Measurements from ENCODE around the gene FCRL3.

FCRL3 gene

DNA sequence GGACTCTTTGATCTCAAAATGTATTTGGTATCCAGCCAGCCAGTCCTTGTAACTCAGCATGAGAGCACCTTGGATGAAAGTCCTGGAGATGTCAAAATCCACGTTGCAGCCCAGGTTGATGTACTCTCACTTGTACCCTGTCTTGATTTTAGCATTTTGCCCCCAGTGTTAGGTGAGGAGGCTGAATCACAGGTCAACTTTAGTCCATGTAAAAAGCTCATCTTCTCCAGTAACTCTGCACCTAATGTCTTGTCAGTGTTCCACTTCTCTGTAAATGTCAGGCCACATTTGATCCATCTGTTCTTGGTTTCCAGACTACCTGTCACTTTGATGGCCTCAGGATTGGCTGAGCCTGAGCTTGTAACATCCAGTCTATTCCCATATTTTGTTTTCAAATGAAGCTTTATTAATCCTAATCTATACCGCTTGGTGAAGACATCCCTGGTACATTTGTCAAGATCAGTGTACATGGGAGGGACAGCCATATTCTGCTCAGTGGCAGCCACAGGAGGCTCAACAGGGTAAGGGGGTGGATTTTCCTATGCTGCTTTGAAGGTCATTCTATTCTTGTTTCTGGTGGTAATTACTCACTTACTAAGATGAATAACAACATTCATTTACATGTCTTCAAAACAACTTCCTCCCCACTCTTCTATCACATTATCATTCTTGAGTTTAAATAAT lies 24.1 kb upstream of the FCRL3 start:
- H3K4me3 ChIP-seq (ENCODE audit: low read depth, low read length) = no peak overlapping the region
- TF ChIP-seq CTCF (IDR thresholded peaks at IDR 0.05; ENCODE audit: low read depth, low read length) = no peak

- no peak for TF ChIP-seq CTCF (IDR thresholded peaks at IDR 0.05; ENCODE audit: low read depth, low read length)
- H3K4me3 ChIP-seq (ENCODE audit: low read depth, low read length) = no peak overlapping the region
Measured at GRCh38 chr1:157723157-157723556, 22.6 kb upstream of the FCRL3 start.

DNA sequence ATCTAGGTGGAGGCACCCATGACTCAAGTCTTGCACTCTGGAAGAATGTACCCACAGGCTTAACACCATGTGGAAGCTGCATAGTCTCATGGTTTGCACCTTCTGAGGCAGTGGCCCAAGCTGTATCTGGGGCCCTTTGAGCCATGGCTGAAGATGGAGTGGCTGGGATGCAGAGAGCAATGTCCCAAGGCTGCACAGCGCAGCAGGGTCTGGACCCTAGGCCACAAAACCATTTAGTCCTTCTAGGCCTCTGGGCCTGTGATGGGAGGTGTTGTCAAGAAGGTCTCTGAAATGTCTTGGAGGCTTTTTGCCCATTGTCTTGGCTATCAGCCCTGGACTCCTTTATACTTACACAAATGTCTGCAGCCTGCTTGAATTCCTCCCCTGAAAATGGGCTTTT lies 21.4 kb upstream of the FCRL3 start:
- no peak for TF ChIP-seq CTCF (IDR thresholded peaks at IDR 0.05; ENCODE audit: low read depth, low read length)
- H3K4me3 ChIP-seq (ENCODE audit: low read depth, low read length) = no peak overlapping the region

DNA sequence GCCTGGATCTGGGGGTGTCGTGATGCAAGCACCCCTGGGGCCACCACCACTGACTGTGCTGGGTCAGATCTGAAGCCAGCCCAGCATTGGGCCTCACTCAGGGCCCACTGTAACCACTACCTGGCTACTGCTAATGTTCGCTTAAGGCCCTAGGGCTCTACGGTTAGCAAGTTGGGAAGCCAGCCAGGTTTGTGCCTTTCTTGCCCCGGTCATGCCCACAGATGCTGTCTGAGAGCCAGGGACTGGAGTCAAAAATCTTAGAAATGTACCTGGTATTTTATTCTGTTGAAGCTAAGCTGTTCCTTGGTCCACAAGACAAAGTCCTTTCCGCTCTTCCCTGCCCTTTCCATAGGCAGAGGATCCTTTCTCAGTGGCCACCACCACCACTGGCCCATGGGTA lies 15.2 kb upstream of the FCRL3 start:
- H3K4me3 ChIP-seq (ENCODE audit: low read depth, low read length) = no peak overlapping the region
- no peak for TF ChIP-seq CTCF (IDR thresholded peaks at IDR 0.05; ENCODE audit: low read depth, low read length)

DNA sequence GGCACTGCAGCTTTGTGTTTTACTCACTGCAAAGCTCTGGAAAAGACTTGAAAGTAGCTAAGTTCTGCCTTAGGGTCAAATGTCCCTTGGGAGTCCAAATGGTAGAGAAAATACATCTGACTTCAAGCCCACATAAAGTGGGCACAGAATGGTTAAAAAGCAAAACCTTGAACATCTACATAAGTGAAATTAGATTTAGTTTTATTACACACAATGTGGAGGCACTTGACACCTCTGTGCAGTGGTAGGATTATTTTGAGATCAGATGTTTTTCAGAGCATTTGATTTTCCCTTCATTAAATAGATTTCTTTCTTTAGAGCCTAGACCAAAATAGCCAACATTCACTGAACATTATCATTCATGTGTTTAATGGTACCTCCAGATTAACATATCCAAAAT lies 11.2 kb upstream of the FCRL3 start:
- H3K4me3 ChIP-seq (ENCODE audit: low read depth, low read length) = no peak overlapping the region
- no peak for TF ChIP-seq CTCF (IDR thresholded peaks at IDR 0.05; ENCODE audit: low read depth, low read length)

DNA sequence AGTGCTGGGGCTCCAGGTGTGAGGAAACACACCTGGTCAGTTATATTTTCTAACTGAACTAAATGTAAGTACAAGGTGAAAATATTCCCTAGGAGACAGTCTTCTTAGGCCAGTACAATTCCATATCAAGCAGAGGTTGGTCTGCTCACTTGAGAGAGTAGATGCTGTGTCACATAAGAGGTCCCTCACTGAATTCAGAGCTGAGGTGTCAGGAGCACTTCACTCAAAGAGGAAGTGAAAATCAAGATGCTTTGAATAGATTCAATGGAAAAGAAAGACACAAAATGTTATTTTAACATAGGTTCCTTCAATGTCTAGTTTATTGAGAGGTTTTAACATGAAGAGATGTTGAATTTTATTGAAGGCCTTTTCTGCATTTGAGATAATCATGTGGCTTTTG lies 4.3 kb upstream of the FCRL3 start:
- no peak overlapping the region for H3K4me3 ChIP-seq (ENCODE audit: low read depth, low read length)
- no peak for TF ChIP-seq CTCF (IDR thresholded peaks at IDR 0.05; ENCODE audit: low read depth, low read length)

GRCh38 chr1:157703981-157704380 lies 3.4 kb upstream of the FCRL3 start:
- TF ChIP-seq CTCF (IDR thresholded peaks at IDR 0.05; ENCODE audit: low read depth, low read length) = no peak

More at GRCh38 chr1:157703981-157704380, 3.4 kb upstream of the FCRL3 start:
- no peak overlapping the region for H3K4me3 ChIP-seq (ENCODE audit: low read depth, low read length)

All from WI38 (cell line).